OCI-LY7 (cell line): ENCODE measurements around the gene SFT2D3. TPM values are rescaled to one million over a fixed set of nuclear protein-coding genes. Genes with fewer than 3 reads are reported as not detected.

Experiments used
- BruUV-seq: library from RNA; stranded (reverse); fragments of 400-500 nt; replicated peaks from 2 replicates; lab custom pipeline; 2021; lab: Mats Ljungman, UMichigan
- CTCF ChIA-PET: fragments of 300-600 bp; sonication (Branson Sonifier 250); formaldehyde crosslinking; loops from one replicate; lab custom pipeline; 2022; ENCODE audit warnings: antibody characterized with exemption; ENCODE audit not compliant: unreplicated experiment; lab: Charles Lee
- POLR2A ChIA-PET: fragments of 300-600 bp; sonication (Branson Sonifier 250); formaldehyde crosslinking; loops from one replicate; lab custom pipeline; 2022; ENCODE audit warnings: antibody characterized with exemption; lab: Charles Lee
- DNase-seq: peaks from one replicate; pipeline ENCODE4 v3.0.0-alpha.2; 2015; ENCODE audit warnings: low spot score
- H2AFZ ChIP-seq: fragments of 200-600 bp; sonication (generic), shearing (Covaris generic); 2 replicates; pipeline ENCODE4 v1.6.1; 2014; ENCODE audit warnings: mild to moderate bottlenecking, antibody characterized with exemption, low read length, moderate library complexity
- H3K27ac ChIP-seq: fragments of 200-600 bp; sonication (generic); 2 replicates; pipeline ENCODE4 v1.5.1; 2014; ENCODE audit warnings: mixed run types, low read depth, mild to moderate bottlenecking, moderate library complexity, low read length, inconsistent platforms; ENCODE audit not compliant: poor library complexity, severe bottlenecking
- H3K36me3 ChIP-seq: fragments of 200-600 bp; sonication (generic); 2 replicates; pipeline ENCODE4 v1.6.1; 2014; ENCODE audit warnings: mild to moderate bottlenecking, antibody characterized with exemption, low read length, moderate library complexity, mixed read lengths; ENCODE audit not compliant: insufficient read depth
- H3K4me1 ChIP-seq: fragments of 200-600 bp; sonication (generic); 2 replicates; pipeline ENCODE4 v1.5.1; 2014; ENCODE audit warnings: mild to moderate bottlenecking, low read length; ENCODE audit not compliant: insufficient read depth, poor library complexity, severe bottlenecking
- H3K4me2 ChIP-seq: fragments of 200-600 bp; sonication (generic); 2 replicates; pipeline ENCODE4 v1.6.1; 2014; ENCODE audit warnings: mild to moderate bottlenecking, low read length
- H3K4me3 ChIP-seq: fragments of 200-600 bp; sonication (generic); 2 replicates; pipeline ENCODE4 v1.5.1; 2014; ENCODE audit warnings: mild to moderate bottlenecking, low read depth, low read length; ENCODE audit not compliant: poor library complexity, severe bottlenecking
- H3K79me2 ChIP-seq: fragments of 200-600 bp; sonication (generic); 2 replicates; pipeline ENCODE4 v1.6.1; 2016; ENCODE audit warnings: low read depth, mild to moderate bottlenecking, low read length, moderate library complexity, mixed read lengths; ENCODE audit not compliant: insufficient read depth
- H3K9me2 ChIP-seq: fragments of 200-600 bp; sonication (generic); 2 replicates; pipeline ENCODE4 v1.6.1; 2016; ENCODE audit warnings: mild to moderate bottlenecking, low read length, mixed read lengths; ENCODE audit not compliant: insufficient read depth
- H3K9me3 ChIP-seq: fragments of 200-600 bp; sonication (generic); 2 replicates; pipeline ENCODE4 v1.6.1; 2014; ENCODE audit warnings: mild to moderate bottlenecking, mixed run types, low read length, mixed read lengths
- H4K20me1 ChIP-seq: fragments of 200-600 bp; sonication (generic); 2 replicates; pipeline ENCODE4 v1.6.1; 2014; ENCODE audit warnings: mild to moderate bottlenecking, antibody characterized with exemption, low read length, moderate library complexity, mixed read lengths; ENCODE audit not compliant: insufficient read depth
- EZH2phosphoT487 ChIP-seq: fragments of 200-600 bp; sonication (generic); IDR thresholded peaks from 2 replicates; pipeline ENCODE4 v1.6.1; 2018; ENCODE audit warnings: low read depth, borderline replicate concordance, mild to moderate bottlenecking, mixed run types, antibody characterized with exemption, low read length, moderate library complexity, mixed read lengths
- intact Hi-C: fragments of 100-400 bp; cut with micrococcal nuclease; formaldehyde crosslinking; loops from one replicate; pipeline ENCODE4 v1.10.0; 2022; ENCODE audit not compliant: unreplicated experiment
- total RNA-seq, 2 experiments: library from RNA; depleted of rRNA in 1 of 2; stranded (reverse); fragments of >200 nt in 1 of 2; shearing (Covaris generic) in 1 of 2; gene quantifications; 2 replicates each; pipeline ENCODE4 v1.2.3, GENCODE V29; 2014 to 2022
- TF ChIP-seq, protein P1 (sequence below): fragments of 200-600 bp; sonication (generic); conservative IDR thresholded peaks from 2 replicates; pipeline ENCODE4 v1.5.1; 2014; ENCODE audit warnings: mild to moderate bottlenecking, antibody characterized with exemption, low read length, moderate library complexity, mixed read lengths

SFT2D3 gene
- total RNA-seq, 2 experiments from 2014 or later: 7.6 to 14.3 TPM

DNA sequence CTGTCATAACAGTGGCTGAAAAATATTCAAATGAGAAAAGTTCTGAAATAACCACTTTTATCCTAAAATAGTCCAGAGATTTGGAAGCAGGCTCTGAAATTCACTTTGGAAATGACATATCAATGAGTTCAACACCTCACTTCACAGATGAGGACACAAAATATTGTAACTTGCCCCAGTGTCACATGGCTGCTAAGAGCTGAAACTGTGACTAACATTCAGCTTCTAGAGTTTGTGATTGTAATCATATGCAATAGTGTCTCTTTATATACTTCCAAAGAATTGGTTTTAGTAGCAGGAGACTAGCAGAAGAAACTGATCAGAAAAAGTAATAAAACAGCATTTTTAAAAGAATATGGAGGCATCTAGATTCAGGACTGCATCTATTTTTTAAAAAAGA is 52.1 kb downstream of the SFT2D3 start:
- H3K4me1 ChIP-seq: peaks cover 13% of the 10 kb centered on the region
- H4K20me1 ChIP-seq: no peaks in the 10 kb centered on the region
- intact Hi-C loops: no loop called here
- no TSS peak for BruUV-seq
- DNase-seq: no peak
- H3K4me3 ChIP-seq: no peak overlapping the region
- ChIA-PET POLR2A (interaction anchor here (0.6 kb wide), 1 partner anchor 15 kb away, joined by 3 read pairs; no protein-coding TSS in a partner anchor), CTCF (no interaction called here)
- H3K9me3 ChIP-seq: no peaks in the 10 kb centered on the region
- no peak overlapping the region for H3K4me2 ChIP-seq
- peaks cover 82% of the 10 kb centered on the region for H3K36me3 ChIP-seq
- no peaks in the 10 kb centered on the region for H3K79me2 ChIP-seq
- no peak overlapping the region for H2AFZ ChIP-seq
- no peaks in the 10 kb centered on the region for H3K9me2 ChIP-seq
- no peak for TF ChIP-seq EZH2phosphoT487
- TF ChIP-seq, protein P1, sequence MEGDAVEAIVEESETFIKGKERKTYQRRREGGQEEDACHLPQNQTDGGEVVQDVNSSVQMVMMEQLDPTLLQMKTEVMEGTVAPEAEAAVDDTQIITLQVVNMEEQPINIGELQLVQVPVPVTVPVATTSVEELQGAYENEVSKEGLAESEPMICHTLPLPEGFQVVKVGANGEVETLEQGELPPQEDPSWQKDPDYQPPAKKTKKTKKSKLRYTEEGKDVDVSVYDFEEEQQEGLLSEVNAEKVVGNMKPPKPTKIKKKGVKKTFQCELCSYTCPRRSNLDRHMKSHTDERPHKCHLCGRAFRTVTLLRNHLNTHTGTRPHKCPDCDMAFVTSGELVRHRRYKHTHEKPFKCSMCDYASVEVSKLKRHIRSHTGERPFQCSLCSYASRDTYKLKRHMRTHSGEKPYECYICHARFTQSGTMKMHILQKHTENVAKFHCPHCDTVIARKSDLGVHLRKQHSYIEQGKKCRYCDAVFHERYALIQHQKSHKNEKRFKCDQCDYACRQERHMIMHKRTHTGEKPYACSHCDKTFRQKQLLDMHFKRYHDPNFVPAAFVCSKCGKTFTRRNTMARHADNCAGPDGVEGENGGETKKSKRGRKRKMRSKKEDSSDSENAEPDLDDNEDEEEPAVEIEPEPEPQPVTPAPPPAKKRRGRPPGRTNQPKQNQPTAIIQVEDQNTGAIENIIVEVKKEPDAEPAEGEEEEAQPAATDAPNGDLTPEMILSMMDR: no peak
- no peak overlapping the region for H3K27ac ChIP-seq

DNA sequence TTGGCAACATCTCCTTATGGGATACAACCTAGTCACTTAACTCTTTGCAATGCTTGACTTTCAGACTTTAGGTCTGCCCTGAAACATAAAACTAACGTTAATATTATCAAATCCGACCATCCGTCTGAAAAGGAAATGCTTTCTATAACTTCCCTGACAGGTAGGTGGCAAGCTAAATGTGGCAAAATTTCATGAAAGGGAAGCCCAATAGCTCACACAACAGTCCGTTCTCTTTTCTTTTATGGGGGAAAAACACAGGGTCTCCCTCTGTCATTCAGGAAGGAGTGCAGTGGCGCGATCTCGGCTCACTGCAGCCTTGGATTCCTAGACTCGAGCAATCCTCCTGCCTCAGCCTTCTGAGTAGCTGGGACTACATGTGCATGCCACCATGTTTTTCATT is 52.9 kb downstream of the SFT2D3 start:
- no peaks in the 10 kb centered on the region for H4K20me1 ChIP-seq
- H3K79me2 ChIP-seq: no peaks in the 10 kb centered on the region
- peaks cover 81% of the 10 kb centered on the region for H3K36me3 ChIP-seq
- no peak overlapping the region for H3K4me3 ChIP-seq
- intact Hi-C loops: no loop called here
- H3K4me1 ChIP-seq: peaks cover 13% of the 10 kb centered on the region
- no peak overlapping the region for H3K4me2 ChIP-seq
- ChIA-PET POLR2A (interaction anchor here (0.6 to 1.3 kb wide), 7 partner anchors 10 to 449 kb away, joined by 3 to 5 read pairs (median 3); partner anchors contain the start of gene SFT2D3), CTCF (no interaction called here)
- no peak overlapping the region for H2AFZ ChIP-seq
- H3K9me2 ChIP-seq: no peaks in the 10 kb centered on the region
- no peaks in the 10 kb centered on the region for H3K9me3 ChIP-seq
- DNase-seq: no peak
- no peak for TF ChIP-seq EZH2phosphoT487
- TF ChIP-seq, protein P1: no peak
- no peak overlapping the region for H3K27ac ChIP-seq
- BruUV-seq: no TSS peak

Other genes starting within 250 kb of the SFT2D3 start
- gene IWS1, start 175.0 kb upstream of the SFT2D3 start, total RNA-seq (2014; rRNA removed; shearing (Covaris generic)): 49.2 and 70.4 TPM in 2 replicates
- 56.5 and 56.9 TPM in 2 replicates for gene IWS1, start 175.0 kb upstream of the SFT2D3 start, total RNA-seq (2022)
- not detected in 2 replicates for gene MYO7B, start 165.8 kb upstream of the SFT2D3 start, total RNA-seq (2014; rRNA removed; shearing (Covaris generic))
- gene MYO7B, start 165.8 kb upstream of the SFT2D3 start, total RNA-seq (2022): 3.3 and 3.7 TPM in 2 replicates
- 0.22 TPM in 1 of 2 replicates, not detected in the other for gene GPR17, start 55.3 kb upstream of the SFT2D3 start, total RNA-seq (2014; rRNA removed; shearing (Covaris generic))
- gene GPR17, start 55.3 kb upstream of the SFT2D3 start, total RNA-seq (2022): not detected in 2 replicates
- 0.44 and 1.6 TPM in 2 replicates for gene LIMS2, start 26.0 kb upstream of the SFT2D3 start, total RNA-seq (2014; rRNA removed; shearing (Covaris generic))
- gene LIMS2, start 26.0 kb upstream of the SFT2D3 start, total RNA-seq (2022): 24.4 and 24.9 TPM in 2 replicates
- gene WDR33, start 109.7 kb downstream of the SFT2D3 start, total RNA-seq (2014; rRNA removed; shearing (Covaris generic)): 60.6 and 70.7 TPM in 2 replicates
- gene WDR33, start 109.7 kb downstream of the SFT2D3 start, total RNA-seq (2022): 96.6 and 96.9 TPM in 2 replicates
- 42.9 and 48.4 TPM in 2 replicates for gene POLR2D, start 156.7 kb downstream of the SFT2D3 start, total RNA-seq (2014; rRNA removed; shearing (Covaris generic))
- gene POLR2D, start 156.7 kb downstream of the SFT2D3 start, total RNA-seq (2022): 97.3 and 101 TPM in 2 replicates
- 8.5 and 9.8 TPM in 2 replicates for gene AMMECR1L, start 184.5 kb downstream of the SFT2D3 start, total RNA-seq (2014; rRNA removed; shearing (Covaris generic))
- gene AMMECR1L, start 184.5 kb downstream of the SFT2D3 start, total RNA-seq (2022): 16.7 and 17.1 TPM in 2 replicates